ENCODE results near the gene VPS37B. TPM values are rescaled to one million over a fixed set of nuclear protein-coding genes. Genes with fewer than 3 reads are reported as not detected.

VPS37B gene
- total RNA-seq, 1 donor from 2014 or later: 36.3 TPM

DNA sequence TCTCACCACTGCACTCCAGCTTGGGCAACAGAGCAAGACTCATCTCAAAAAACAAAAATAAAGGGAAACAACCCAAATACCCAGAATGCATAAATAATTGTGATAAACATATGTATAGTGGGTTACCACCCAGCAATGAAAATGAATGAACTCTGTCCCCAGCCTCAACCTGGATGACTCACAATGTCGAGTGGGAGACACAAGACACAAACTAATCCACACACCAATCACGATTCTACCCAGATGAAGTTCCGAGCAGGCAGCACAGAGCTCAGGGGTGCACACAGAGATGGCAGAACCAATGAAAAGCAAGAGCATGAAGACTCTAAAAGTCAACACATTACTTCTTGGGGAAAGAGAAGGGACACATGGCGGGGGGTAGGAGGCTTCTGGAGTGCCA lies 43.2 kb upstream of the VPS37B start:
- TF ChIP-seq, protein P1, sequence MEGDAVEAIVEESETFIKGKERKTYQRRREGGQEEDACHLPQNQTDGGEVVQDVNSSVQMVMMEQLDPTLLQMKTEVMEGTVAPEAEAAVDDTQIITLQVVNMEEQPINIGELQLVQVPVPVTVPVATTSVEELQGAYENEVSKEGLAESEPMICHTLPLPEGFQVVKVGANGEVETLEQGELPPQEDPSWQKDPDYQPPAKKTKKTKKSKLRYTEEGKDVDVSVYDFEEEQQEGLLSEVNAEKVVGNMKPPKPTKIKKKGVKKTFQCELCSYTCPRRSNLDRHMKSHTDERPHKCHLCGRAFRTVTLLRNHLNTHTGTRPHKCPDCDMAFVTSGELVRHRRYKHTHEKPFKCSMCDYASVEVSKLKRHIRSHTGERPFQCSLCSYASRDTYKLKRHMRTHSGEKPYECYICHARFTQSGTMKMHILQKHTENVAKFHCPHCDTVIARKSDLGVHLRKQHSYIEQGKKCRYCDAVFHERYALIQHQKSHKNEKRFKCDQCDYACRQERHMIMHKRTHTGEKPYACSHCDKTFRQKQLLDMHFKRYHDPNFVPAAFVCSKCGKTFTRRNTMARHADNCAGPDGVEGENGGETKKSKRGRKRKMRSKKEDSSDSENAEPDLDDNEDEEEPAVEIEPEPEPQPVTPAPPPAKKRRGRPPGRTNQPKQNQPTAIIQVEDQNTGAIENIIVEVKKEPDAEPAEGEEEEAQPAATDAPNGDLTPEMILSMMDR (IDR thresholded peaks at IDR 0.05): no peak

DNA sequence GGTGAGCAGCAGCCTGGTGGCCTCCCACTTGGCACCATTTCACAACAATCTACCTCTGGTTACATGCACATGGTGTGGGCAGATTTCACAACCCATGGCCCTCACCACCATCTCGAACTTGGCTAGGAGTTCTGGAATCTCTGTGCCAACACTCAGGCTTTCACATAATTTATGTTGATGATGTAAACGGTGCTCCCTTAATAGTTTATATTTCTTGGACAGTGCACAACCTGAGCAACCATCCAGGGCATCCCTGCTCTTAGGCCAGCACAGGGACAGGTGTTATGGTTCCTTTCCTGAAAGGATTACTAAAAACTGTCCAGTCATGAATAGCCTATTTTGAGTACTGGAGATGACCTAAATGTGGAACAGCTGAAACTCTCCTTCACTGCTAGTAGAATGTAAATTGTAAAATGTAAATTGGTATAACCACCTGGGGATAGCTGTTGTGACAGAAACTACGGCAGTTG lies 41.7 kb upstream of the VPS37B start:
- ATAC-seq: peak; percentile 48
- Histone ChIP-seq H3K36me3 (no peaks in the 10 kb centered on the region), H3K4me3 (no peak overlapping the region), H3K4me1 (peaks cover 7% of the 10 kb centered on the region), H3K27ac (no peak overlapping the region), H3K9me3 (no peaks in the 10 kb centered on the region), H3K27me3 (no peaks in the 10 kb centered on the region)
- TF ChIP-seq, protein P1 (IDR thresholded peaks at IDR 0.05): no peak
- no peak for DNase-seq
- intact Hi-C loops (cut with DNase I): no loop called here

More for the DNA sequence above, 43.2 kb upstream of the VPS37B start:
- H3K27me3 ChIP-seq: no peaks in the 10 kb centered on the region
- DNase-seq (no peak), ATAC-seq (no peak)
- H3K4me1 ChIP-seq: peaks cover 9% of the 10 kb centered on the region
- H3K9me3 ChIP-seq: no peaks in the 10 kb centered on the region
- intact Hi-C loops (cut with DNase I): no loop called here
- H3K4me3 ChIP-seq: no peak overlapping the region
- H3K36me3 ChIP-seq: no peaks in the 10 kb centered on the region
- H3K27ac ChIP-seq: no peak overlapping the region

DNA sequence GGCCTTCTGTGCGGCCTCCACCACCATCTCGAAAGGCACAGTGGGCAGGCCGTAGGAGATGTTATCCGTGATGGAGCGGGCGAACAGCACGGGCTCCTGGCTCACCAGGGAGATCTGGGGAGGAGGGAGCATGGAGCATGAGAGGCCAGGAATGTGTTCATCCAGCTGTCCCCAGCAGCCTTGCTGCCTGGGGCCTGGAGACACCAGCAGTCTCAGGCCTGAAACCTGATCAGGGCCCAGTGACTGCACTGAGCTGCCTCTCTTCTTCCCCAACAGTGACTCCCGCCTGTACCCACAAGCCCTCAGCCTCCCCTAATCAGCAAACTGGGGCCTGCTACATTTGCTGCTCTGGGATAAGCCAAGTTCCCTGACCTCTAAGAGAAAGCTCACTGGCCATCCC lies 39.4 kb upstream of the VPS37B start:
- no peak overlapping the region for H3K4me3 ChIP-seq
- H3K27ac ChIP-seq: no peak overlapping the region
- H3K4me1 ChIP-seq: no peaks in the 10 kb centered on the region
- TF ChIP-seq, protein P1 (IDR thresholded peaks at IDR 0.05): no peak
- no peak for ATAC-seq
- H3K9me3 ChIP-seq: no peaks in the 10 kb centered on the region
- no peaks in the 10 kb centered on the region for H3K27me3 ChIP-seq
- H3K36me3 ChIP-seq: no peaks in the 10 kb centered on the region
- no peak for DNase-seq
- intact Hi-C loops (cut with DNase I): no loop called here

DNA sequence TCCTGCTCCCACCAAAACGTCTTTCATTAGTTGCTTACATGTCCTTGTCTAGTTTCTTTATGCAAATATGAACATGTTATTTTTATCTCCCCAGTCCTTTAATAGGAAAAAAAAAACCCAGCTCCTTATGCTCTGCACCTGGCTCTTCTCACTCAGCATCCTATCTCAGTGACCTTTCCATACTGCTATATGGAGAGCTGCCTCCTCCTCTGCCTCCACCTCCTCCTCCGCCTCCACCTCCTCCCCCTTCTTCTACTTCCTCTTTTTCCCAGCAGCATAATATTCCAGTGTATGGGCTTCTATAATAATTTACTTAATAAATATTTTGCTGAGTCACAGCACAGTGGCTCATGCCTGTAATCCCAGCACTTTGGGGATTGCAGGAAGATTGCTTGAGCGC lies 38.8 kb upstream of the VPS37B start:
- no peak overlapping the region for H3K27ac ChIP-seq
- ATAC-seq (no peak), DNase-seq (no peak)
- no peaks in the 10 kb centered on the region for H3K9me3 ChIP-seq
- H3K27me3 ChIP-seq: no peaks in the 10 kb centered on the region
- no peak overlapping the region for H3K4me3 ChIP-seq
- TF ChIP-seq, protein P1 (IDR thresholded peaks at IDR 0.05): no peak
- H3K36me3 ChIP-seq: no peaks in the 10 kb centered on the region
- intact Hi-C loops (cut with DNase I): no loop called here
- no peaks in the 10 kb centered on the region for H3K4me1 ChIP-seq

DNA sequence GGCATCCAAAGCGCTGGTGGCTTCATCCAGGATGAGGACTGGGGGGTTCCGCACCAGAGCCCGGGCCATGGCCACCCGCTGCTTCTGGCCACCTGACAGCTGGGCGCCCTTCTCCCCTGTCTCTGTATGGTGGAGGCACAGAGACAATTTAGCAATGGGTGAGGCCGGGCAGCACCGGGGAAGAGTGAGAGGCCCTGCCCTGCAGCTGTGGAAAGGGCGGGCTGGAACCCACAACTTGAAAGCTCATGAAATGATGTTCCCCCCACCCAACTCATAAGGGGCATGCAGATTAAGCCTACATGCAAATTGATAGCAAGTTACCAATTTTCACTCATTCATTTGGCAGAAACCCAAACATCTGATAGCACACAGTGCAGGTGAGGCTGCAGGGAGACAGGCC lies 36.3 kb upstream of the VPS37B start:
- Histone ChIP-seq H3K9me3 (no peaks in the 10 kb centered on the region), H3K4me1 (no peaks in the 10 kb centered on the region), H3K27me3 (no peaks in the 10 kb centered on the region), H3K36me3 (no peaks in the 10 kb centered on the region), H3K27ac (no peak overlapping the region), H3K4me3 (no peak overlapping the region)
- TF ChIP-seq, protein P1 (IDR thresholded peaks at IDR 0.05): no peak
- intact Hi-C loops (cut with DNase I): no loop called here
- DNase-seq: no peak
- no peak for ATAC-seq

DNA sequence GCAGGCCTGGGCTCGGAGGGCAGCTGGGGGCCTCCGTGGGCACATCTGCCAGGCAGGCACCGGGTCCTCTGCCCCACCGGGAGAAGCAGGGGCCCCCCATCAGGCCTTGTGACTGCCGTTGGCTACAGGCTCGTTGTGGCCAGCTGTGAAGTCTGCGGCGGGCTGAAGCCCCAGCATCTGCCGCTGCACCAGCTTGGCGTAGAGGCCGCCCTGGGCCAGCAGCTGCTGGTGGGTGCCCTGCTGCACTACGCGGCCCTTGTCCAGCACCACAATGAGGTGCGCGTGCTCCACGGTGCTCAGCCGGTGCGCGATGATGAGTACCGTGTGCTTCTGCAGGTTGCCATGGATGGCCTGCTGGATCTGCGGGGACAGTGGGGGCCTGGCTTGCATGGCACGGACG lies 33.9 kb upstream of the VPS37B start:
- no peaks in the 10 kb centered on the region for H3K4me1 ChIP-seq

More for the DNA sequence above, 33.9 kb upstream of the VPS37B start:
- DNase-seq: no peak
- ATAC-seq: peak; percentile 36
- H3K9me3 ChIP-seq: no peaks in the 10 kb centered on the region
- TF ChIP-seq, protein P1 (IDR thresholded peaks at IDR 0.05): no peak
- H3K27ac ChIP-seq: no peak overlapping the region
- H3K36me3 ChIP-seq: no peaks in the 10 kb centered on the region
- no peaks in the 10 kb centered on the region for H3K27me3 ChIP-seq
- intact Hi-C loops (cut with DNase I): no loop called here
- no peak overlapping the region for H3K4me3 ChIP-seq
